GM15510 (cell line): Measurements from ENCODE around the gene DACT1.

ENCODE experiments used
- POLR2A ChIP-seq: IDR thresholded peaks from 3 replicates; pipeline ENCODE4 v1.6.1; 2011; ENCODE audit warnings: borderline replicate concordance; ENCODE audit not compliant: insufficient read length; ENCODE audit errors: extremely low read depth

DACT1 gene

DNA sequence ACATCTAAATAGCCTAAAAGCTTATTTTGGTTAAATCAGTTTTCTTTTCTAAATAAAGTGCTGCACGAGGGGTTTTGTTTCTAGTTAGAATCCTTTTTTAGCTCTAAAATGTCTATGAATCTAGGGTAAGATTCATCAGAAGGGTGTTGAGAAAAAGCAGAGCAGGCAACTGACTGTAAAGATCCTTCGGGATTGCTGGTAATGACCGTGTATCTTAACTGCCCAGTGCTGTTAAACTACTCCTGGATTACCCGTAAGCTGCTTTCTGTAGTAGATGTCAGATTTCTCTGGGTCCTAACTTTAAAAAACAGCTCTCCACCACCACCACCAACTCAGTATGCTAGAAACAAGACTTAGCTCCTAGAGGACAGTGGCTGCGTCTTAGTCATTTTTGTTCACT is 39.2 kb downstream of the DACT1 start:
- TF ChIP-seq POLR2A, result no peak

DNA sequence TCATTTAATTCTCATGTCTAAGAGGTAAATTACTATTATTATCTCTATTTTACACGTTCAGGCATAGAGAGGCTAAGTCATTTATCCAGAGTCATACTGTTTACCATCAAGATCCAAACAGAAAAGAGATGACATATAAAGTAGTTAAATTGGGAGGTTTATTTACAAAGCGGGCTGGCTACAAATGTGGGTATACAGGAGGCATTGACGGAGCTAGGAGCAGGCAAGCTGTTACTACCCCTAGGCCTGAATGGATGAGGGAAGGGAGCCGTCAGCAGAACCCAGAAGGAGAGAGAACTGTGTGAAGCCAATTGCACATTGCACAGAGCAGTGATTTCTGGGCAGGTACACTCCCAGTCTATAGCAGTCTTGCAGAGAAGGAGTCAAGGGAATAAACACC is 39.8 kb downstream of the DACT1 start:
- no peak for TF ChIP-seq POLR2A

DNA sequence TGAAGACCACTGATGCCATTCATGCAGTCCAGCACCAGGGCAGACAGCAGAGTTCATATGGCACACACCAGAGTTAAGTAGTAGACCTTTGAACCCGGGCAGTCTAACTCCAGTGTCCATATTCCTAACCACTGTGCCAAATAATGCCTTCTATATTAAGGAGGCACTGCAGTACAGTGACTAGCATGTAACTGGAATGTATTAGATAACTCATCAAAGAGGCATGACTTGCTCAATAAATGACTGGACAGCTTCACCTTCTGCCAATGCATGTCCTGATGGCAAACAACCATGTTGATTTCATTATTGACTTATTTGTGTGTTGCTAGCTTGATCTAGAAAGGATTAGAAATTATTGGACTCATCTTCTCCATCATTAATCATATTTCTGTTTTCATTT is 40.2 kb downstream of the DACT1 start:
- TF ChIP-seq POLR2A, result no peak

DNA sequence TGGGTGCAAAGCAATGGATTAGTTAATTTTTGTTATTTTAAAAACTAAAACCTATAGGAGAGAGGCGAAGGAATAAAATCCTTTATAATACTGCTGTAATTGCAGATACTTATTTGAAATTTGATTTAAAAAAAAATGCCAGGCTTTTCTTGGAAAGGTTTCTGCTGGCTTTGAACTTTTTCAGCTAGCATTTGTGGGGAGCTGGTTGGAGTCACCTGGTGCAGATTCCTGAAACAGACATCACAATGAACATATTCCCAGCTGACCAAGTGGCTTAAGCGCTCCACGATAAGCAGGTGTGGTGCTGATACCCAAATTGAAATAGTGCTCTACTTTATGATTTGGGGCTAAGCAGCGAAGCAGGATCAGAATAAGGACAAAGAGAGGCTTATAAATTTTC is 42.9 kb downstream of the DACT1 start:
- no peak for TF ChIP-seq POLR2A

DNA sequence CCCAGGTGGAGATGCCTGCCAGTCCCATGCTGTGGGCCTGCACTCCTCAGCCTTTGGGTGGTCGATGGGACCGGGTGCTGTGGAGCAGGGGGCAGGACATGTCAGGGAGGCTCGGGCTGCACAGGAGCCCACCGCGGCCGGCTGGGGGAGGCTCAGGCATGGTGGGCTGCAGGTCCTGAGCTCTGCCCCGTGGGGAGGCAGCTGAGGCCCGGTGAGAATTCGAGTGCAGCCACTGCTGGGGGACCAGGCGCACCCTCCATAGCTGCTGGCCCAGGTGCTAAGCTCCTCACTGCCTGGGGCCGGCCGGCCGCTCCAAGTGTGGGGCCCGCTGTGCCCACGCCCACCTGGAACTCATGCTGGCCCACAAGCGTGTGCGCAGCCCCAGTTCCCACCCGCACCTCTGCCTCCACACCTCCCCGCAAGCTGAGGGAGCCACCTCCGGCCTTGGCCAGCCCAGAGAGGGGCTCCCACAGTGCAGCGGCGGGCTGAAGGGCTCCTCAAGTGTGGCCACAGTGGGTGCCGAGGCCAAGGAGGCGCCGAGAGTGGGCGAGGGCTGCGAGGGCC is 49.6 kb downstream of the DACT1 start:
- TF ChIP-seq POLR2A, result no peak

DNA sequence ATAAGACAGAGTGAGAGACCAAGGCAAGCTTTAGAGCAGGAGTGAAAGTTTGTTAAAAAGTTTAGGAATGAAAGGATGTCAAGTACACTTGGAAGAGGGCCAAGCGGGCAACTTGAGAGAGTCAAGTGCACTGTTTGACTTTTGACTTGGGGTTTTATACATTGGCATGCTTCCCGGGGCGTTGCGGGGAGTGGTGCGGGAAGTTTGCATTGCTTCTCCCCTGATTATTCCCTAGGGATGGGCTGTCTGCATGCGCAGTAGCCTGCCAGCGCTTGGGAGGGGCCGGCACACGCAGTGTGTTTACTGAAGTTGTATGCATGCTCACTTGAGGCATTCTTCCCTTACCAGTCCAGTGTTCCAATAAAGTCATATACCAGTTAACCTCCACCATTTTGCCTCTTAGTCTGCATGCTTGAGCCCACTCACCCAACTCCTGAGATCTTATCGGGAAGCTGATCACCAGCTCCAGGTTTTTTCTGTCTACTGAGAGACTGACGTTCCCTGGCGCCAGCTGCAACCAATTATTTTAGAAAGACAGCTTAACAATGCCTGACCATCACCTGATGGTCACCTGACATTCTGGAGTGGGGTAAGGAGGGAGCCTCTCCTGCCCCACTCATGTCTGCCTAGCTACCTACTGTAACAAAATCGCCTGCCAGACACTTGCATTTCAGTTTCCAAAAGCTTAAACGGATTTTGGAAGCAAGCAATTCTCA is 53.2 kb downstream of the DACT1 start:
- TF ChIP-seq POLR2A, result no peak

DNA sequence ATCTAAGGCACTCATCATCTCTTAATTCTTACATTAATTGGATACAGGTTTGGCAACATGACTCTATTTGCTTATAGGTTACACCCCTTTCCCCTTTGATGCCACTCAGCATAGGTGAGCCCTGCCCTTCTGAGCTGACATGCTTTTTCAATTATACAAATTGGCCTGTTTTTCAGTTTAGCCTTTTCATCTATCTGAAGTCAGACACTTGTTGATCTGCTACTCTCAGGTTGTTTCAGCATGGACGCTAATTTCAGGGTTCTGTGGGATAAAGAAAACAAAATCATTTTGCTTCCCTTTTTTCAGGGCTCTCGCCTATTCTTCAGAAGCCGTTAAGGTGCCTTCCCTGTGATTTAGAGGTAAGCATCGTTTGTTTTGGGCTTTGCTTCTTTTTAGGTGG is 55.3 kb downstream of the DACT1 start:
- no peak for TF ChIP-seq POLR2A

DNA sequence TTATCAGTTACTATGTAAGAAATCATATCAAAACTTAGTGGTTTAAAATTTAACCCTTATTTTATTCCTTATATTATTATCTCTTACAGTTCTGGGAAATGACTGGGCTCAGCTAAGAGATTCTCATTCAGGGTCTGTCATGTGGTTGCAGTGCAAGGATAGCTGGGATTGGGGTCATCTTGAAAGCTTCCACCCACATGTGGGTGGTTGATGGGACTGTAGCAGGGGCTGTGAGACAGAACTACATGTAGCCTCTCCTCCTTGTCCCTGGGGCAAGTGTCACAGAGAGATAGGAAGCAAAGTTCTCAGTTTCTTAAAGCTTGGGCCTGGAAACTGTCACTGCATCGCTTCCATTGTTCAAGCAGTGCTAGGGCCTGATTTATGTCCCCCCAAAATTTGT is 57.8 kb downstream of the DACT1 start:
- no peak for TF ChIP-seq POLR2A

DNA sequence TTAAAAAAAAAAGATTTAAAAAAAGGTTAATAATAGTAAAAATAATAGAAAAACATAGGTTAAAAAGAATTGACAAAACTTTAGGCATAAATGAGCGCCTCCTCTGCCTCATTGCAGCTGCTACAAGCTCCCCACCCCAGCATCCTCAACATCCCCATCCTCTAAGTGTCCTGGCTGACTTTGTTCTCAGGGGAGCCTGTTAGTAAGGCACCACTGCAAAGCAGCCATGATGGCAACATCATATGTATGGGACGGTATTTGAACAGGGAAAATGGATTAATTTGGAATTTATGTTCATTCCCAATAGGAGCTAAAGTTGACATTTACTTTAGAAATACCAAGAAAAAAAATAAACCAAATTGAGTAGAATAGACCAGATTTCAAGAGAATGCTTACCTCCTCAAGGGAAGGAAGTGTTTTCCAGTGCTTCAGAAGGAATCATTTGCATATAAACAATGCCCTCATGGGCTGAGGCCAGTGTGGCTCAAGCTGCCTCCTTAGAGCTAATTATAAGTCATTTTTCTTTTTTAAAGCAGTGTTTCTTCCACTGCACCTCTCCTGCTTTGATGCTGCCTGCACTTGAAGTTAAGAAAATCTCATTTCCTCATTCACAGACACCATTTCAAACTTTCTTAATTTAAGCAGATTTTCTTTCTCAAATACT is 59.6 kb downstream of the DACT1 start:
- no peak for TF ChIP-seq POLR2A
